ENCODE measurements around the gene SH2D4B.
"Not testable (repeated sequence)": the region's sequence is repeated elsewhere in the genome, so short reads cannot be mapped to it uniquely, and the experiment has no call there.

Gene SH2D4B

DNA sequence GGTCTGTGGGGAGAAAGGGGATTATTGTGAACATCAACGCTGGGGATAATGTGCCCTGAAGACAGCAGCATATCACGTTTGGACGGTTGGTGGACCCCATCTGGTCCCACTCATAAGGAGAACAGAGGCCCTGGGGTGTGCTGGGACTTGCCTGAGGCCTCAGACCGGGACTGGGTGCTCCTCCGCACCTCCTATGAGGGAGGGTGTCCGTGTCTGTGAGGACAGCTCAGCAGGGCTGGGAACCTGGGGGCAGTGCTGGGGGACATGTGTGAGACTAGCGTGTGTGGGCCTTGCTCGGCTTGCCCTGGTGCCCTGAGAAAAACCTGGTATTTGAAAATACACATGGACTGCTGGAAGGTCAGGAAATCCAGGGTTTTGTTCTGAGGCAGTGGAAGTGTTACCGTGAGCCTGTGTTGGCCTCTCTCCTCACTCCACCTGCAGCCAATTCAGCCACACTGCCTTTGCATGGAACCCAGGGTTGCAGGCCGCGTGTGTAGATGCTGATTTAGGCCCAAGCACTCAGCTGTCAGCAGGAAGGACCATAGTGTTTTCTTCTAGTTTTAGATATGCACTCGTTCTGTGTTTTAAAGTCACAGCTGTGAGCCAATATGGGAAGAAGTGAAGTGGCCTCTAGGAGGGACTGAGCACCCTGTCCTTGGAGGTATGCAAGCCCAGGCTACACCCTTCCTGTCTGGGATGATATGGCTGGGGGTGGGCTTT, 13.4 kb upstream of the SH2D4B start:
- no peak for DNase-seq (ENCODE audit: low read depth in 2 of 2)

DNA sequence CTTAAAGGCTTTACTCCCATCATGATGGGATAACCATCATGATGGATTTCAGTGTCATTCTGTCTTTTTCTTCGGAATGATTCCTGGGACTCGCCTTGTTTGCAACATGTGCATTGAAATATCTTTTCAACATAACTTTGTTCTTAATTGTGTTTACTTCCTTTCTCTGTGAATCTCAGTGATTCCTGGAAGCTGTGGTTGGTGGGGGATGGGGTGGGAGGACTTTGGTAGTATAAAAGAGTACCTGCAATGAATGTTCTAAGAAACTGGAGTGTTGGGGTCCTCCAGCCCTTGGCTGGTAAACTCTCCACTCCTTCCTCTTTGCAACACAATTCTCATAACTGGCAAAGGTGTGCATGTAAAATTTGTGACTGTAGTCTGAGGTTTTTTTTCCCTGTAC, 11.5 kb upstream of the SH2D4B start:
- no peak for DNase-seq (ENCODE audit: low read depth in 2 of 2)

DNA sequence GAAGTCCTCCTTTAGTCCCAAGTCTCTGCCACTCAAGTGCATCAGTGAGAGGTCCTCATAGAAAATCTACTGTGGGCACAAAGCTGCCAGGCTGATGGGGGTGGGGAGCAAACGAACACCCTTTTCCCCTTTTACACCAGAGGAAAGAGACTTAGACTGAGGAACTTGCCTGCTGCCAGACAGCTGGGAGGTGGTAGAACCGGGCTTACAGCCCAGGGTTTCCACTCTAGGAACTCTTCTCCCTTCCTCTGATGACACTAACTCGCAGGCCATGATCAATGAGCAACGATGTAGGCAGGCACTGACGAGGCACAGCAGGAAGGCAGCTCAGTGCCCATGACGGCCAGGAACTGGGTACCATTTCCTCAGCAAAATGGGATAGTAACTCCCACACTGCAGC, 11.0 kb upstream of the SH2D4B start:
- DNase-seq (ENCODE audit: low read depth in 2 of 2): no peak

DNA sequence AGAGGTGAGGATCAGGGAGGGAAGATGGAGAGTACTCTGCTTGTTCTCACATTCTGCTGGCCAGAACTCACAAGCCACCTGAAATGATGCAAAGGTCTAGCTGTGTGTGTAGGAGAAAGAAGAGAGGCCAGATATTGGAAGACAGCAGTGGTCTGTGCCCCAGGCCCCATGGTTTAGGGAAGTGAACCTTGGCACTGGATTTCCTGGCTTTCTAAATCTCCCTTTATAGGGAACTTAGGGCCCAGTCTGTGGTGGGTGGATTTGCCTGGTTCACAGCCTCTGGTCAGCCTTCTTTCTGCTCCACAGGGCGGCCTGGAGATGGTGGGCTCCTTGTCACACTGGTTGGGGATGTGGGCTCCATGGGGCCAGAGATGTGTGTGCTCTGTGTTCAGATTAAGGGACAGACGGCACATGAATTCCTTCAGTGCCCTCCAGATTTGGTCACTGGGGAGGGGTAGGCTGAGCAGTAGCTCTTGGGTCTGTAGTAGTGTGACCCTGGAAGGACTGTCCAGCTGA, 9.5 kb upstream of the SH2D4B start:
- no peak for DNase-seq (ENCODE audit: low read depth in 2 of 2)

DNA sequence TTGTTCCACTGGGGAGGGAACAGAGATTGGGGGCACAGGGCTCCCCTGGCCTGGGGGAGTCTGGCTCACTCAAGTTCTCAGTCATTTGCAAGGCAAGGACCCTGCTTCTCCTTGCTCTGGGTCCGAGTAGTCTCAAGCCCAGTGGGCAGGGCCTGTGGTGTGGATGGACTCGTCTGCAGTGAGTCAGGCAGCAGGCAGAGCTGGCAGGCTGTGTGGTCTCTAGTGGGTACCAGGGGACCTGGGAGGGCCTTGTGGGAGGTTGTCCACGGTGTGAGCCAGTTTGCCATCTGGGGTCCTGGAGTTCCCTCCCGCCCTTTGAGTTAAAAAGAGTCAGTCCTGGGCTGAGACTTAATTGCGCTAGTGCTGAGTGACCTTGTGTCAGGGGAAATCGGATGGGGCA, 8.8 kb upstream of the SH2D4B start:
- no peak for DNase-seq (ENCODE audit: low read depth in 2 of 2)

DNA sequence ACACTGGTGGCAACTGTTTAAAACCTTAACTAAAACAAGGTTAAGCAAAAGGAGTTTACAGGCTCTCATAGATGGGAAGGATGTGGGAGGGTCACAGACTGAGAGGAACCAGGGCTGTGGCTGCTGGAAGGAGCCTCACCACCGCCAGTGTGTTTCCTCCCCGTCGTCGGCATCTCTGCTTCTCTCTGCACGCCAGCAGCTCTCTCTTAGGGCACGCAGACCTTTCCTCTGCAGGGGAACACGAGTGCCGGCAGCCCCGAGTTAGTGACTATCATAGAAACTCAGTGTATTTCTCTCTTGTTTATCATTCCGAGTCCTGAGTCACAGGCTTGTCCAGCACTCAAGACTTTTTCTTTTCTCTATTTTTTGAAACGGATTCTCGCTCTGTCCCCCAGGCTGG, 8.1 kb upstream of the SH2D4B start:
- DNase-seq (ENCODE audit: low read depth in 2 of 2): no peak

DNA sequence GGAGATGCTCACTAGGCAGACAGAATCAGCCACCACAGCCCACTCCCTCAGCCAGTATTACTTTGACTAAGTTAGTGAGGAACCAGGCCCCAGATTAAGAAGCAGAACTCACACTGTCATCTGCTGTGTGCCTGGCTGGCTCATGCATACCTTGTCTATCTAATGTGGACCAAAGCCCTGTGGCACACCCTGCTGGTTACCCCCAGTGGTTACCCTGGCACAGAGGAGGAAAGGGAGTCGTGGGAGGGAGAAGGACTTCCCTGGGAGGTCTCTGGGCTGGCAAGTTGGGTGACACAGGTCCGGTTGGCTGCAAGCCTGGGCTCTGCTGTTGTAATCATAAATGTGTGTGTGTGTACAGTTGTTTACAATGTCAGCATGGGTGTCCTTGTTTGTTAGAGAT, 7.5 kb upstream of the SH2D4B start:
- DNase-seq (ENCODE audit: low read depth in 2 of 2): peak; percentile 20 to 30

DNA sequence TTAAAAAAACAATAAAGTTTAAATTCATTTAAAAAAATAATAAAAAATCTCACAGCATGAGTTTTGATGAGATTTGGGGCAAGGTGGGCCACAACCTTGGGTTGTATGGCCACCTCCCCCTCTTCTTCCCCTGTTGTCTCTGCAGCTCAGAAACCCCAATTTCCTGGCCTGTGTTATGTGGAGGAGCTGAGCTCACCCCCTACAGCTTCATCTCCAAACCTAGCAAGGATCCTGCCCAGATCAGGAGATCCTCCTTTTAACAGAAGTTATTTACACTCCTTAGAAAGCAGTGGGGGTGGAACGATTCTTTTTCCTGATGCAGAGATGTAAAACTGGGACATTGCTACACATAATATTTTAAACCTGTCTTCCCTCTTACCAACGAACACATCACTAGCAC, 6.9 kb upstream of the SH2D4B start:
- DNase-seq (ENCODE audit: low read depth in 2 of 2): no peak

DNA sequence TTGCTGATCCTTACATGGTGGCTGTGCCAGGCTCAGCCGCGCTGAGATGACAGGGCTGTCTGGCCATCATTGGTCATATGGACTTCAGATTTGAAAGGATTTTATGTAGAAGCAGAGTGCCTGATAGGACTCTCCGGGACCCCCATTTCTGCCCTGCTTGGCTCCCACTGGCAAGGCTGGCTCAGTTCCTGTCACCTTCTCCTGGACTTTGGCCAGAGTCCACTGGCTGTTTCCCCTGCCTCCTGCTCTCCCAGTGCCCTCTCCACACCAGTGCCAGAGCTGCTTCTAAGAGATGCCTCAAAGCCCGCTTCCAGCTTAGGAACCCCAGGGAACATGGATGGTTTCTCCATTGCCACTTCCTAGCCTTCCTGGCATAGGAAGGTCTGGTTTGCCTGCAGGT, 5.1 kb upstream of the SH2D4B start:
- no peak for DNase-seq (ENCODE audit: low read depth in 2 of 2)

DNA sequence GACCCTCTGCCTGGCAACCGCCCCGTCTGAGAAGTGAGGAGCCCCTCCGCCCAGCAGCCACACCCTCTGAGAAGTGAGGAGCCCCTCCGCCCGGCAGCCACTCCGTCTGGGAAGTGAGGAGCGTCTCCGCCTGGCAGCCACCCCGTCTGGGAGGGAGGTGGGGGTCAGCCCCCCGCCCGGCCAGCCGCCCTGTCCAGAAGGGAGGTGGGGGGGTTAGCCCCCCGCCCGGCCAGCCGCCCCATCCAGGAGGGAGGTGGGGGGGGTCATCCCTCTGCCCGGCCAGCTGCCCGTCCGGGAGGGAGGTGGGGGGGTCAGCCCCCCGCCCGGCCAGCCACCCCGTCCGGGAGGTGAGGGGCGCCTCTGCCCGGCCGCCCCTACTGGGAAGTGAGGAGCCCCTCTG, 3.6 kb upstream of the SH2D4B start:
- DNase-seq (ENCODE audit: low read depth in 2 of 2): not testable (repeated sequence)

DNA sequence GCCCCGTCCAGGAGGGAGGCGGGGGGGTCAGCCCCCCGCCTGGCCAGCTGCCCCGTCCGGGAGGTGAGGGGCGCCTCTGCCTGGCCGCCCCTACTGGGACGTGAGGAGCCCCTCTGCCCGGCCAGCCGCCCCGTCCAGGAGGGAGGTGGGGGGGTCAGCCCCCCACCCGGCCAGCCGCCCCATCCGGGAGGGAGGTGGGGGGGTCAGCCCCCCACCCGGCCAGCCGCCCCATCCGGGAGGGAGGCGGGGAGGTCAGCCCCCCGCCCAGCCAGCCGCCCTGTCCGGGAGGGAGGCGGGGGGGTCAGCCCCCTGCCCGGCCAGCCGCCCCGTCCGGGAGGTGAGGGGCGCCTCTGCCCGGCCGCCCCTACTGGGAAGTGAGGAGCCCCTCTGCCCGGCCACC, 3.1 kb upstream of the SH2D4B start:
- not testable (repeated sequence) for DNase-seq (ENCODE audit: low read depth in 2 of 2)

DNA sequence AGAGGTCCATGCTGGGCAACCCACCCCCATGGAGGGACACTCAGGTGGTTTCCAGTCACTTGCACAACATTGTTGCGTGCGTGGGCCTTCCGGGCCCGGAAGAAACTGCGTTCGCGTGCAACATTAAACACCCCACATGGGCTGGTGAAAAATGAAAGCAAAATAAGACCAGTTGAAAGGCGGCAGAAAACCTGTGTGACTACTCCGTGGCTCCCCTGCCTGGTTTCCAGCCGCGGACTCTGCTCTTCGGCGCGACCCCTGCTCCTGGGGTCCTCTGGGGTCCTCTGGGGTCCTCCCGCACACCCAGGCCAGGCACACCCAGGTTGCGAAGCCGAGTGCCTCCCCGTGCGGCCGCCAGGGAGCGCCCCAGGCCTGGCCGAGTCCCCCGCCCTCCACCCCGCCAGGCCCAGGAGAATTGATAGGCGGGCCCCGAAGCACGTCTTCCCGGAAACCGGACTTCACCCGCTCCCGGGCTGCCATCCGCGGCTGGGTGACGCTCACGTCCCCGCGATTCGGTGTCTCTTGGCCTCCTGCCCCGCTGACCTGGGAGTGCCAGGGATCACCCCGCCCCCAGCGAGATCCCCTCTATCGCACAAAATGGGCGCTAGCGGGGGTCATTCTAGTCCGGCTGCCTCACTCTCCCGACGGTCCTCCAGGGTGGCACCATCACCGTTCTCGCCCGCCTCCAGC, 1.9 kb upstream of the SH2D4B start:
- peak; percentile 53 to 62 for DNase-seq (ENCODE audit: low read depth in 2 of 2)

DNA sequence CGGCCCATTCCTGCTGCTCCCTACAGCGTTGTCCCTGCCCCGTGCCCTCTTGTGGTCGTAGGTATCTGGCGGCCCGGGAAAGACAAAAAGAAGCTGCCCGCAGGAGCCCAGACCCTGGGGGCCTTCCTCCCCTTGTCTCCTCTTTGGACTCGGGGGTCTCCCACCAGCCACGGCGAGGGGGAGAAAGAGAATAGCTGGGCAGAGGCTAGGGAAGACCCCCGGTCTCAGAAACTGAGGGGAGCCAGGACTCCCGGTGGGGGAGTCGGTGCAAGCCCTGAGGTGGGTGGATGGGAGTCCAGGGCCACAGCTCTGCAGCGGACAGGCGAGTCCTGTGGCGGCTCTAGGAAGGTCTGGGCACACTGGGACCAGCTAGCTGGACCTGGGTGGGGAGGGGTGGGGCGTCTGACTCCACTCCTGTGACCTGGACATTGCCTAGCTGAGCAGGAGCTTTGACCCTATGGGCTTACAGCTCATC, 1.3 kb upstream of the SH2D4B start:
- DNase-seq (ENCODE audit: low read depth in 2 of 2): no peak

DNA sequence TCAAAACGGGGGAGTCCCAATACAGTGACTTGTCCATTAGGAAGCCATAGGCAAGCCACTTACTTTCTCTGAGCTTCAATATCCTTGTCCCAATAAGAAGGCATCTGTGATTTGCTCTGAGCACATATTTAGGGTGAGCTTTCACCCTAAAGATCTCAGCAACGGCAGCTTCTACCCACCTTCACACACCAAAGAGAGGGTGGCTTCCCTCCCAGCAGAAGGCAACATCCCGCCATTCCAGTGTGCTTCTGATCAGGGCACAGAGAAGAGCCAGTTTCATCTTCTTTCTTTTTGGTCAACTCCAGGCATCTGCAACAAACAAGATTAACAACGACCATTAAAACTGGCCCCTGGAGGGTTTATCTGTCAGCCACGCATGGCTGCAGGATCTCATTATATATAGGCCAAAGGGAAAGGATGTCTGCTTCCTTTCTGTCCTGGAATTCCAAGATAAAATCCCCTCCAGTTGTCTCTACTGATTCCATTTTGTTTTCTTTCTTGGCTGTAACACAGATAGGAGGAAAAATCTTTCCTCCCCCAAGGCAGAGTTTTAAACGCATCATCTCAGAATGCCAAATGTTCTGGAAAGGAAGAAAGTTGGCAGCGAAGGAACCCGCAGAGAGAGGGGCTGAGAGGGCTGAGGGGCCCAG, 491 bp upstream of the SH2D4B start:
- no peak for DNase-seq (ENCODE audit: low read depth in 2 of 2)

DNA sequence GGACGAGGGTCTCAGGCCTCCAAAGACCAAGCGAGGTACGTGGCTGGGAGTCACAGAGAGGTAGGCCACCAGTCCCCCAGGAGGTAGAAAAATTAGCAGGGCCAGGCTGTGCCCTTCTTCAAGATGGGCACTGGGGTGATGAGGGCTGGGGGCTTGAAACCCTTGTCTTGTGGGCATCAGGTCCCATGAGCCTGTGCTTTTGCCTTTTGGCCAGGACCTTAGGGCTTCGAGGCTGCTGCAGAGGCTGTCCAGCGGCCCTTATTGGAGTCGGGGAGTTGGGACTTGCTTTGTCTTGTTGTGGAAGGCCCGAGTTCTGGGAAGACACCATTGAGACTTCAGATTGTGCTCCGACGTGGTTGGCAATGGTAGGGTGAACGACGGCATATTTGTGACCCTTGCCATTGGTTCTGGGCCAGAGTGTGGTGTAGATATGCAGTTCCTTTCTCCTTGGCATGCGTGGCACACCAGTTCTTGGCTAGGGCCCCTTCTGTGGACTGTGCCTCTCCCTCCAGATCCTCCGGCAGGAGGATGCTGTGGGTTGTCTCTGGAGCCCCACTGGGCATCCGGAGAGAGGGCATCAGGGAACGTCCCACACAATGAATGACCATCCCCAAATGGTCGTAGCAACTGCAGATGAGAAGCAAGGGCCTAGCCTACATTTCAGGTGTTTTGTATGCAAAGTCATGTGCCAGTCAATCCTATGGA, 931 bp downstream of the SH2D4B start:
- no peak for DNase-seq (ENCODE audit: low read depth in 2 of 2)

DNA sequence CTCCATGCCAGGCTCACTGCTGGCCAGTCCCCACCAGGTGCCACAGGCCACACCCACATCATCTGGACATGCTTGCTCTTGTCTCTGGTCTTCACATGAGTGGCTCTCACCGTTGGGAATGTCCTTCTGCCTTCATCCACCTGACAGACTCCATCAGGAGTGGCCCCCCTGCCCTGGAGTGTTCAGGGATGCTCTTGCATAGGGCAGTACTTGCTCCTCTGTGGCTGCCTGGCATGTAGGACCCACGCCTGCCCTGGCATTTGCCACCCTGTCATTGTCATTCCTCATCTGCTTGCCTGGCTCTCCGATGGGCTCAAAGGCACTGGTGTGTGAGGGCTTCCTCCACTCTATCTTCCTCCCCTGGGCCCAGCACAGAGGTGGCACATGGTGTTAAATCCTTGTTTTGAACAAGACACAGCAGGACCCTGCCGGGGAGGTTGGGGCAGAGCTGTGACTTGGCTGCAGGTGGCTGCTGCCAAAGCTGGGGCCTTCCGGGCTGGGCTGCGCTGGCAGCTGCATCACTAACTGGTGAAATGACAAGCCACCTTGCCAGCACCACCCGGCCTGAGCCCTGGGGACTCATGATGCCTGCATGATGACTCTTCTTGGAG, 1.8 kb downstream of the SH2D4B start:
- DNase-seq (ENCODE audit: low read depth in 2 of 2): no peak

DNA sequence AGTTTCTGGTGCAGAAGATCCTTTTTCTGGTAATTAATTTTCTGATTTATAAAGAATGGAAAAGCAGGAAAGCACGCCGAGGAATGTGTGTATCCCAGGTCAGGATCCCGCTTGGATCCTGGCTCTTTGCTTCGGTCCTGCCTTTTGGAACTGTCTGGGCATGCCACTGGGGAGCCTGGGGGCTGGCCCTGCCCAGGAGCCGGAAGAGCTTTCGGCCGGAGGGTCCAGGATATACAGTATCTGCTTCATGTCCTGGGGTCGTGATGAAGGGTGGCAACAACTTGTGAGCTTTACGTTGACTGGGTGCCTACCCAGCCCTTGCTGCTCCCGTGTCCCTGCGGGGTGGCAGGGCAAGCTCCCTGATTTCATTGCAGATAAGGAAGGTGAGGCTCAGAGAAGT, 2.4 kb downstream of the SH2D4B start:
- no peak for DNase-seq (ENCODE audit: low read depth in 2 of 2)

DNA sequence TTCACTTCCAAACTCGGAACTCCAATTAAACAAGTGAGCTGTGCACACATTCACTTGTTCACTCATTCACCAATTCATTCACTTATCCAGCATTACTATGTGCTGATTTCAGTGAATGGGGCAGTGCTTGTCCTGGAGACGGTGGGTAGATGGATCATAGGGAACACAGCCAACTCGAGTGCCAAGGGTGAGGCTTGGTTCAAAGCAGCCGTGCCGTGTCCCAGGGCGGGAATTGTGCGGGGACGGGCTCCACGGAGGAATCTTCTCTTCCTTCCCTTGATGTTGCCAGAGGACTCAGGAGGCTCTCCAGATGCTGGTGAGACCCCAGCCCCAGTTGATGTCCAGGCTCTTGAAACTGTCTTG, 2.9 kb downstream of the SH2D4B start:
- DNase-seq (ENCODE audit: low read depth in 2 of 2): no peak

DNA sequence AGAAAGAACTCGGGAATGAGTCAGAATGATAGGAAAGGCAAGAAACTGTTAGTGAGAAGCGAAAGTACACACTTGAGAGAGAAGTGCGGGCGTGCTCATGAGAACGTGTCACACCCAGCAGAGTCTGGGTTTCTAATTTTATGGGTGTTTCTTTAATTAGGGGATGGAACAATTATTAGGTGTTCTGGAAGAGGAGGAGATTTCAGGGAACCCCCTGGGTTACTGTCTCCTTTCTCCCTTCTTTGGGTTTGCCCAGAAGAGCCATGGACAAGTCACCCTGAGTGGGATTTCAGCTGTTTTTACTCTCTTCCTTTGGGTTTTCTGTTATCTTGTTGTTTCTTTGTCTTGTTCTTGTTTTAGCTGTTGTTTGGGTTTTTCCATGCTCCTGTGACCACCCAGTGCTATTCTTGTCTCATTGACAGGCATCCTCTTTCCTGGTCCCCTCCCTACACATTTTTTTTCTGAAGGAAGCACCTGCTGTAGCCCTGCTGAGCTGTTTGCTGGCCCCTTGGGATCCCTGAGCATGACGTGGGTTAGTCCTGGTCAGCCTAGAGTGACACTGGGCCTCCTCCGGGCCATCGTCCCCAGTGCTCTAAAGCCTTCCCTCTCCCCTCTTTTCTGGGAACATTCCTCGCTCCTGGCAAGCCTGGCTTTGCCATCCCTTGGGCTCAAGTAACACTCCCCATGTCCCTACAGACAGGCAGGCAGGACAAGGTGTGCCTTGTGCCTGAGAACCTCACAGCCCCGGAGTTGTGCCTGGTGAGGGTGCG, 3.5 kb downstream of the SH2D4B start:
- no peak for DNase-seq (ENCODE audit: low read depth in 2 of 2)

DNA sequence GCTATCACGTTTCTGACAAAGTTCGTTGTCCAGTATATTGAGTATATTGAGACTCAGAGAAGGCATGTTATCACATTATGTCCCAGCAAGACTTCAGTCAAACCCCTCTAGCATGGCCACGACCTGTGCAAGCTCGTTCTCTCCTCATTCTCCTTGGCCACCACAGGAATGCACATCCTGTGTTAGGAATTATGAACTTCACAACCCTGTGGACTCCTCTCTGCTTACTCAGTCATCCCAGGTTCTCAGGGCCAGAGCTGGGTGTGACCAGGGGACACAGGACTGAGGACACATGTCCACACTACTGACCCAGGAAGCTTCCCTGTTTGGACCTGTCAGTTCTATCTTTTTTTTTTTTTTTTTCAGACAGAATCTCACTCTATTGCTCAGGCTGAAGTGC, 4.4 kb downstream of the SH2D4B start:
- DNase-seq (ENCODE audit: low read depth in 2 of 2): no peak

All from activated CD4-positive, alpha-beta T cell treated with anti-CD3 and anti-CD28 coated beads for 24 hours (primary cell).